Measurements from ENCODE around the gene TJP1.

- TF ChIP-seq POLR2AphosphoS5 (IDR thresholded peaks at IDR 0.05; ENCODE audit: low read depth, low read length): no peak
- no peak for TF ChIP-seq REST (IDR thresholded peaks at IDR 0.05; ENCODE audit: insufficient read depth in 1 of 2, low read depth in 2 of 2, low read length in 2 of 2)
Observed at GRCh38 chr15:29773816-29774215, 48.5 kb downstream of the TJP1 start.

Measured in PFSK-1 (cell line).